ENCODE results near the gene ZDHHC1.
"Not testable (repeated sequence)": the region's sequence is repeated elsewhere in the genome, so short reads cannot be mapped to it uniquely, and the experiment has no call there.

The ZDHHC1 gene

GRCh38 chr16:67361038-67361437 is 55.2 kb downstream of the ZDHHC1 start:
- no peak for DNase-seq (ENCODE audit: low read depth)

DNA sequence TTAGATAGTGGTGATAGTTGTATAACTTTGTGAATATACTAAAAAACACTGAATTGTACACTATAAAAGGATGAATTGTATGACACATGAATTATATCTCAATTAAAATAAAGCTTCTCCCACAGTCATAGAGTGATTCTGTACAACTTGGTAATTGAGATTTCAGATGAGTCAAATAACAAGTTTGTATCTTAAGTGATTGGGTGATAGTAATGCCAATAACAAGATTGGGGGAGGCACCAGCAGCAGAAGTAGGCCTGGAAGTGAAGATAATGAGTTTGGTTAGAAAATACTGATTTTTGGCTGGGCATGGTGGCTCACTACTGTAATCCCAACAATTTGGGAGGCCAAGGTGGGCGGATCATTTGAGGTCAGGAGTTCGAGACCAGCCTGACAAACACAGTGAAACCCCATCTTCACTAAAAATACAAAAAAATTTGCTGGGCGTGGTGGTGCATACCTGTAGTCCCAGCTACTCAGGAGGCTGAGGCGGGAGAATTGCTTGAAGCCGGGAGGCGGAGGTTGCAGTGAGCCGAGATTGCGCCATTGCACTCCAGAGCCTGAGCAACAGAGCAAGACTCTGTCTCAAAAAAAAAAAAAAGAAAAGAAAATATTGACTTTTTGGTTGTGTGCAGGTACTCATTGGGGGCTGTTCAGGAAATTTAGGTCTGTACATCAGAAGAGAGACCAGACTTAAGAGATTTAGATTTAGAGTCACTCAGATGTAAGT is 56.6 kb downstream of the ZDHHC1 start:
- DNase-seq (ENCODE audit: low read depth): not testable (repeated sequence)

GRCh38 chr16:67357561-67357960 is 58.7 kb downstream of the ZDHHC1 start:
- DNase-seq (ENCODE audit: low read depth): no peak

DNA sequence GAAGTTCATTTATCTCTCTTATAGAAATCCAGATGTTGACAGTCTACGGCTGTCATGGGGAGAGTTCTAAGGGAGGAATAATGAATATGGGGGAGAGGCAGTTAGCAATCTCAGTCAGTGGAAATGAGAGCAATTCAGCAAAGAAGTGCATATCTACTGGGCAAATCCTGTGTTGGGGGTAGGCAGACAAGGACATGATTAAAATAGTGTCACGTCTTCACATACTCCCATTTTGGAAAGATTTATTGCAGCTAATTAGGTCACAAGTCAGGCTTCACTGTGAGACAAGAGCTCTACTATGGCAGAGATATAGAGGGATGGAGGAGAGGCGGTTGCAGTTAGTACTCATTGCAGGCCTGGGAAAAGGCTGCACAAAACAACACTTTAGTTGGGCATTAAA is 59.9 kb downstream of the ZDHHC1 start:
- no peak for DNase-seq (ENCODE audit: low read depth)

DNA sequence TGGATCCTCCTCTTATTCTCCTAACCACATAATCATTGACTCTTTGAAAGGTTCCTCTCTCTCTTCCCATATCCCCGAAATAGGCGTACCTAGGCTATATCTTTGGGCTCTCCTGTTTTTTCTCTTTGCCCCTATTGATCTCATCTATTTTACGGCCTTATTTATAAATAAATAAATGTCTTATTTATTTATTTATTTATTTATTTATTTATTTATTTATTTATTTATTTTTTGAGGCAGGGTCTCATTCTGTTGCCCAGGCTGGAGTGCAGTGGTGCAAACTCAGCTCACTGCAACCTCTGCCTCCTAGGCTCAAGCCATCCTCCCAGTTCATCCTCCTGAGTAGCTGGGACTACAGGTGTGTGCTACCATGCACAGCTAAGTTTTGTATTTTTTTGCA is 63.8 kb downstream of the ZDHHC1 start:
- not testable (repeated sequence) for DNase-seq (ENCODE audit: low read depth)

GRCh38 chr16:67350324-67350723 is 66.0 kb downstream of the ZDHHC1 start:
- DNase-seq (ENCODE audit: low read depth): no peak

DNA sequence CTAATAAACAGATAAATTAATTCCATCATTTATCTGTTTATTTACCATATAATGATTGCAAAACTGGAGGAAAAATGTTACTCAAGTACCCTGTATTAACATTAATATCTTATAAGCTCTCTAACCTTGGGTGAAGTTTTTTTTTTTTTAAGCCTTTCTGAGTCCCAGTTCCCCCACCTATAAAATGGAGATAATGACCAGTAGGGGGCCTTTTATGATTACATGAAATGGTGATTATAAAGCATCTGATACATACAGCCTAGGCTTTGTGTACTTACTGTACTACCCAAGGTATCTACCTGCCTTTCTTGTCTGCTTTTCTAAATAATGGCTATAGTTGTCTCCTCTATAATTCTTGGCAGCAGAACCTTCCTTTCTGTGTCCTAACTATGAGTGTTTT is 67.1 kb downstream of the ZDHHC1 start:
- peak; percentile 28 for DNase-seq (ENCODE audit: low read depth)

DNA sequence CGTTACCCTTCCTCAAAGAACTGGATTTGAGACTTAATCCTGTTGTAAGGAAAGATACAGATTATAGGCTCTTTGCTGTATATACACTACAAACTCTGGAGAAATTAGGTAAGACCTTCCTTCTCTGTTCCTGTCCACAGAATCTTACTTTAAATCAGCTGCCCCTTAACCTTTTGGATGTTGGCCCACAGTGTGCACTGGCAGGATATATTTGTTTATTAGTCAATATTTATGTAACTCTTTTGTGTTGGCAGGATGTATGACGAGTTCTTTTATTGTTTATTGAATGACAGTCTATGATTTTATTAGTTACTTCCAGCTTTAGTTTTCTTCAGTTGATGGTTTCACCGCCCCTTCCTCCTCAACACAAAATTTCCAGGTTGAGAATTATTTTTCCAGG is 69.9 kb downstream of the ZDHHC1 start:
- DNase-seq (ENCODE audit: low read depth): no peak

DNA sequence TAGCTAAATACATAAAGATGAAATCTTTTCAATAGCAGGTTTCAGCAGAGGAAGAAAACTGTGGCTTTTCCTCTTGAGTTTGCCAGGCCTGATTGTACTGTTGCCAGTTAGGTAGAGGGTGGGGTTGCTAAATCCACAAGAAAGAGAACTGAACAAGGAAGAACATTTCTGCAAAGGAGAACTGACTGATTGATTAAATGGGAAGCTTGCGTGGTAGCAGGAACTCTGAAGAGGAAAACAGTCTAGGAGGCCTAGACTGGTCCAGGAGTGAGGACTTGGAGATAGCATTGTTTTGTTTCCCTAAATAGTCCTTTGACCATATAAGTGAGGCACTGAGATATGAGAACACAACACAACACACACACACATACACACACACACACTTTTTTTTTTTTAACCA is 70.9 kb downstream of the ZDHHC1 start:
- no peak for DNase-seq (ENCODE audit: low read depth)
